ENCODE results near the gene ZNF423.
"Not testable (repeated sequence)": the region's sequence is repeated elsewhere in the genome, so short reads cannot be mapped to it uniquely, and the experiment has no call there.

Gene ZNF423

GRCh38 chr16:49855822-49856671 is at the start of gene ZNF423:
ZNF423 (minus strand) TSS chr16:49856112; CDS start chr16:49855774, 338 bp downstream.
- no peak for DNase-seq

- no peak for DNase-seq
These were observed 48.6 kb upstream of the ZNF423 start for GRCh38 chr16:49904348-49905062.

- no peak for DNase-seq
These were observed 47.0 kb upstream of the ZNF423 start for GRCh38 chr16:49902908-49903307.

GRCh38 chr16:49901711-49902110 is 45.8 kb upstream of the ZNF423 start:
- DNase-seq, result no peak

- no peak for DNase-seq
These were observed 45.0 kb upstream of the ZNF423 start for GRCh38 chr16:49900875-49901274.

GRCh38 chr16:49899991-49900695 is 44.2 kb upstream of the ZNF423 start:
- DNase-seq, result no peak

- no peak for DNase-seq
These were observed 40.6 kb upstream of the ZNF423 start for GRCh38 chr16:49896447-49896964.

- no peak for DNase-seq
These were observed 35.0 kb upstream of the ZNF423 start for GRCh38 chr16:49890876-49891275.

GRCh38 chr16:49889725-49890397 is 33.9 kb upstream of the ZNF423 start:
- DNase-seq, result peak; percentile 25

- no peak for DNase-seq
These were observed 30.7 kb upstream of the ZNF423 start for GRCh38 chr16:49886554-49887094.

- no peak for DNase-seq
These were observed 28.4 kb upstream of the ZNF423 start for GRCh38 chr16:49884033-49885015.

- DNase-seq, result no peak
These were observed 27.4 kb upstream of the ZNF423 start for GRCh38 chr16:49883076-49884014.

GRCh38 chr16:49881890-49882289 is 26.0 kb upstream of the ZNF423 start:
- no peak for DNase-seq

GRCh38 chr16:49878540-49878939 is 22.6 kb upstream of the ZNF423 start:
- DNase-seq, result not testable (repeated sequence)

- DNase-seq, result peak; percentile 30
These were observed 20.8 kb upstream of the ZNF423 start for GRCh38 chr16:49876716-49877129.

- DNase-seq, result no peak
These were observed 20.1 kb upstream of the ZNF423 start for GRCh38 chr16:49875806-49876715.

- DNase-seq, result no peak
These were observed 18.8 kb upstream of the ZNF423 start for GRCh38 chr16:49874613-49875237.

GRCh38 chr16:49871824-49872223 is 15.9 kb upstream of the ZNF423 start:
- DNase-seq, result not testable (repeated sequence)
